Caki2 (cell line): ENCODE data around the gene EPS15. TPM values are rescaled to one million over a fixed set of nuclear protein-coding genes. Genes with fewer than 3 reads are reported as not detected.

Experiments
- DNase-seq: peaks from one replicate; pipeline ENCODE4 v3.0.0-alpha.2; 2015; ENCODE audit warnings: low read depth
- in situ Hi-C: cut with HindIII; loops from 2 replicates; pipeline ENCODE4 v1.10.0; 2016; ENCODE audit warnings: low sequenced_read_pairs, low pct_unique_long_range_greater_than_20kb, mixed read lengths
- total RNA-seq: library from RNA; depleted of rRNA; stranded (reverse); fragments of >200 nt; shearing (Covaris generic); gene quantifications from 2 replicates; pipeline ENCODE4 v1.2.3, GENCODE V29; 2014; ENCODE audit warnings: low replicate concordance

EPS15 gene
- total RNA-seq, 1 experiment from 2014 or later, result 8.7 TPM

DNA sequence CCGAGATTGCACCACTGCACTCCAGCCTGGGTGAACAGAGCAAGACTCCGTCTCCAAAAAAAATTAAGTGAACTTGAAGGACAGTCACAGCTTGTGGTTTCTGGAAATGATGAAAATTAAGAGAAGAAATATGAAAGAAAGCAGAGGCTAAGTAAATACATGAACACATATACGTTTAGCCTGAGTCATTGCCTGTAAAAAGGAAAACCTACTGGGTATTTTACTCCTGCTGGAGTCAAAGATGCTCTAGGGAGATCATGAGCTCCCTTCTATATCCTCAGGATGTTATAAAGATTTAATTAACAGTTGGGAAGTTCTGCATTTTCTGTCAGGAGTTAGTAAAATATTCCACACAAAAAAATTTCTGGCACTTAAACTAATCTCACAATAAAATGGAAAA lies 145.2 kb downstream of the EPS15 start:
- no peak for DNase-seq
- in situ Hi-C loops, result no loop called here

DNA sequence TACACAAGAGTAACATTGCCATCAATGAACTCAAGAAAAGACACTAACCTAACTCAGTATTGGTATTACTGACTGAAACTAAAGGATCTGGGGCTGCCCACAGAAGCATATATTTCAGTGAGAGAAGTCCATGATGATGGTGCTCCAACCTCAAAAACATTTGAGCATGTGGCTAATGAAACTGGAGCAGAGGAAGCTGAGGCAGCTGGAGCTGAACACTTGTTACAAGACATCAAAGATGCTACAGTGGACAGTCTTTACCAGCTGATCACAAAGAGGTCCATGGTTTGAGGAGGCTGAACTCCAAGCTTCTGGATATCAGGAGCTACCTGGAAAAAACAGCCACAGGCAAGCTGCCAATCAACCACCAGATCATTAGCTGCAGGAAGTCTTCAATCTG lies 146.5 kb downstream of the EPS15 start:
- DNase-seq, result no peak
- in situ Hi-C loops, result no loop called here

GRCh38 chr1:51369171-51369570 lies 149.9 kb downstream of the EPS15 start:
- in situ Hi-C loops, result no loop called here
- no peak for DNase-seq

DNA sequence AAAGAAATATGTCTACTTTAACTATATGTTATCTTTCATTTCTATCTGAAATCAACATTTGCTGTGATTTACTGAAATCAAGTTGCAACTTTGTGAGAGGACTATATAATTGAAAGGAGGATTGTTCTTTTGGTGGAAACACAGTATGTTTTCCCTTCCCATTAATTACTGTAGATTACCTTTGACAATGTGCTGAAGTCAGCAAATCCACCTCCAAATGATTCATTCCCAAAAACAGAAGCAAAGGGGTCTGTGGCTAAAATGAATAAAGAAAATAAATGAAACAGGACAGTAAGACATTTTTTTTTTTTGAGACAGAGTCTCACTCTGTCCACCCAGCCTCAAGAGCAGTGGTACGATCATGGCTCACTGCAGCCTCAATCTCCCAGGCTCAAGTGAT lies 153.3 kb downstream of the EPS15 start:
- in situ Hi-C loops, result no loop called here
- DNase-seq, result no peak

DNA sequence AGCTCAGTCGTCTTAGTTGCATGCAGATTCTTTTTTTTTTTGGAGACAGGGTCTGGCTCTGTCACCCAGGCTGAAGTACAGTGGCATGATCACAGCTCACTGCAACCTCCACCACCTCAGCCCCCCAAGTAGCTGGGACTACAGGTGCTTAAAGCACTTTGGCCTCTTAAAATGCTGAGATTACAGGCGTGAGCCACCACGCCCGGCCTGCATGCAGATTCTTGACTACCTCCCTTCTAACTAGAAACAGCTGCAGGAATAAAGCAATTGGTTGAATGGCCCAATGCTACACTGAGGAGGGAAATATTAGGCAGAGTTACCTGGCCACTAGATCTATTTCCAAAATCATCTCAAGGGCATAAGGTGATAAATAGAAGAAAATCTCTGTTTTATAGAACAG lies 159.2 kb downstream of the EPS15 start:
- DNase-seq, result no peak
- in situ Hi-C loops, result no loop called here

DNA sequence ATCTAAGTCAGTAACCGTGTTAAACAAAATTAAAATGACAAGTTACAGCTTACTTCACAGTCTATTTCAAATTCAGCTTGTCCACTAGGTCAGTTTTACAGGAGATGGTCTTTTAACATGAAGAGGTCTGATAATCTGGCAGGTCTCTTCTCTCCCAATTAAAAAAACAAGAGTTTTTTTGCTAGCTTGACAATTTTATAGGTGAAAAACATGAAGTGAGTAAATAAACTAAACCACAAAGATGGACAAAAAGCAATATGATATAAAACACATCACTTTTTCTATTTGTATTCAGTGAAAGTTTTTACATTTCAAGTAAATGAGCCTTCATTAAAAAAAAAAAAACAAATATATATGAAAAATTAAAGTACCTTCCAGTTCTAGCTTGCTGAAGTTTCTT lies 163.7 kb downstream of the EPS15 start:
- DNase-seq, result no peak
- in situ Hi-C loops, result no loop called here

- in situ Hi-C loops, result no loop called here
- DNase-seq, result no peak
Measured at GRCh38 chr1:51354416-51354815, 164.7 kb downstream of the EPS15 start.

DNA sequence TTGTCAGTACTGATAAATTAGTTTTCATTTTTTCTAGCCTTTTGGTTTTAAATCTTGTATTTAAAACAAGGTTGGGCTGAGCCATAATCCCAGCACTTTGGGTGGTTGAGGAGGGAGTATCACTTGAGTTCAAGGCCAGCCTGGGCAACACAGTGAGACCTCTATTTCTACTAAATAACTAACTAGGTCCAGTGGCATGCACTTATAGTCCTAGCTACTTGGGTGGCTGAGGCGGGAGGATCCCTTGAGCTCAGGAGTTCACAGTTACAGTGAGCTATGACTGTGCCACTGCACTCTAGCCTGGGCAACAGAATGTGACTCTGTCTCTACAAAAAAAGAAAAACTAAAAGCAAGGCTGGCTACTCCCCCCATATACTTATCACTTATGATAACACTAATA lies 167.2 kb downstream of the EPS15 start:
- in situ Hi-C loops, result no loop called here
- DNase-seq, result no peak

DNA sequence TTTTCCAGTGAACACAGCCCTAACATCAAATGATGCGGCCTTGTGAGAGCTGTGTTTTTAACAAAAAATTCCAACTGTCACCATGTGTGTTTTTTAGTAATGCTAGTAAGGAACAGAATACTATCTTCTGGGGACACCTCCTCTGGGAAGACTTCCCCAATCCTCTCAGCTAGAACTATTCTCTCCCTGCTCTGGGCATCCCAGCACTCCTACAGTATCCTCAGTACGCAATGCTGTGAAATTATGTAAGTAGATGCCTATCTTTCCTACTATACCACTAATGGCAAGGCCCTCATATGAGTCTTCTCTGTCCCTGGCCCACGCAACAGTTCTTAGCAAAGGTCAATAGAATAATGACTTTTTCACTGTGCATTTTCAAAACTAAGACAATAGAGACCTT lies 169.2 kb downstream of the EPS15 start:
- no peak for DNase-seq
- in situ Hi-C loops, result no loop called here

GRCh38 chr1:51348147-51348527 lies 170.9 kb downstream of the EPS15 start:
- DNase-seq, result no peak
- in situ Hi-C loops, result no loop called here

- DNase-seq, result no peak
- in situ Hi-C loops, result no loop called here
Measured at GRCh38 chr1:51347398-51348146, 171.5 kb downstream of the EPS15 start.

GRCh38 chr1:51346086-51346942 lies 172.8 kb downstream of the EPS15 start:
- in situ Hi-C loops, result no loop called here
- DNase-seq, result no peak

- in situ Hi-C loops, result no loop called here
- DNase-seq, result no peak
Measured at GRCh38 chr1:51345300-51345687, 173.8 kb downstream of the EPS15 start.

DNA sequence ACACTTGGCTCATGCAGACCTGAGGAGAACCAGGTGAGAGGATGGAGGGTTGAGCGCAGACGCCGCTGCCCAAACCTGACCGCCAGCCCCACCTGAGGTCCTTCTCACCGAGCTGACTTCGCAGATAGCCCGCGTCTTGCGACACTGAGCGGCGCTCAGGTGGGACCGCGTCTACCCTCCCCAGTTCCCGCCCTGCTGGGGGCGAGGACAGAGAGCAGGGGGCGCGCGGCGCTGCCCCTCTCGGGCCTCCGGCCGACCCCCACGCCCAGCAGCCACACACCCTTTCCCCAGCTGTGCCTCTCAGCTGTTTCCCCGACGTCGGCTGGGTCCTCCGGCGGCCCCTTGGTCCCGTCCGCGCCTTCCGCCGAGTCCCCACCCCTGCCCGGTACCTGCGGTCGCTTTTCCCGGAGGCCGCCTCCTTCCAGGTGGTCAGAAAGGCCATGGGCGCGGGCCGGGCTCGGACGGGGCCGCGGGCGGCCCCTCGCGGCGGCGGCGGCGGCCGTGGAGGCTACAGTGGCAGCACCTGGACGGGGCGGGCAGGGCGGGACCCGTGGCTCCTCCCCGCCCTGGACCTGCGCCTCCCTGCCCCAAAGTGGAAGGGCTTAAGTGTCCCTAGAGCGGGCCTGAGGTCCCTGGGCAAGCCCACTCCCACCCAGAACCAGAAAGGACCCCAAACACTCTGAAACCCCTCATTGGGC lies 174.3 kb downstream of the EPS15 start:
- no peak for DNase-seq
- in situ Hi-C loops, result no loop called here

DNA sequence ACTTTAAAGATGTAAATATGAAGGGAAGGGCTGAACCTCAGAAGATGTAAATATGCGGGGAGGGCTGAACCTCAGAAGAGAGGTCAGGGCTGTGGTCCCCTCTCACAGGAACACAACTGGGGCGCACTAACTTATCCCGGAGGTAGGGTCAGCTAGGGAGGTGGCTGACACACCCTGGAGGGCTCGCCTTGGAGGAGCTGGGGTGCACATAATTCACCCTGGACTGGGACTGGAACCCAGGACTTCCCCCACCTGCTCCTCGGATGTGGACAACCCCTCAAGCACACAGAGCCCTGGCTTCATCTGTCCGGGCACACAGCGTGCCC lies 174.8 kb downstream of the EPS15 start:
- no peak for DNase-seq
- in situ Hi-C loops, result no loop called here

DNA sequence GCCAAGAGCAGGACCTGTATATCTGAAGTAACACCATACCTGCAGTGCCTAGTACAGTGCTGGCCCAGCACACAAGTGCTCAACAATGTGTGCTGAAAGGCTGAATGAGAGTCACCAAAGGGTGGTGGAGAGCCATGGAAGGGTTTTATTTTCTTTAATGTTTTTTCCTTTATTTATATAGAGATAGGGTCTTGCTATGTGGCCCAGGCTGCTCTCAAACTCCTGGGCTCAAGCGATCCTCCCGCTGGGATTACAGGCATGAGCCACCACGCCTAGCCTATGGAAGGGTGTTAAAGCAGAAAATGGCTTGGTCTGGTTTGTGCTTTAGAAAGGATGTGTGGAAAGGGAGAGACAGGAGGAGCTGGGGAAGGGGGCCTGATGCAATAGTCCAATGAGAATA lies 175.4 kb downstream of the EPS15 start:
- no peak for DNase-seq
- in situ Hi-C loops, result no loop called here

GRCh38 chr1:51342591-51343206 lies 176.4 kb downstream of the EPS15 start:
- in situ Hi-C loops, result no loop called here
- no peak for DNase-seq

GRCh38 chr1:51341876-51342496 lies 177.1 kb downstream of the EPS15 start:
- in situ Hi-C loops, result no loop called here
- DNase-seq, result no peak

DNA sequence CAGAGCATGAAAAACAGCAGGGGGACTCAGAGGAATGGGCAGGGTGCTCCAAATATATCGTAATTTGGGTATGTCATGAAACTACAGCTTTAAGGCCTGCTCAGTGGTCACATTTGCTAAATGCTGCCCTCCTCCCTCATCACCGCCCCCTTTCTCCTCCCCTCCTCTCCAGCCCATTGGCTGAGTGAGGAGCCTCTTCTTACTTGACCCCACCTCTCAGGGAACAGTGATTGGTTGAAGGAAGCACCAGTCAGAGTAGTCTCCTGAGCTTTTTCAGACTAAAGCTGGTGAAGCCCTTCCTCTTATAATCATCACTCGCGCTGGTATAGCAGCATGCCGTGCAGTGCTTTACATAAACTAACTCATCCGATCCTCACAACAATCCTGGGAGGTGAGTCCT lies 178.7 kb downstream of the EPS15 start:
- in situ Hi-C loops, result no loop called here
- peak; percentile 10 for DNase-seq
